ENCODE measurements around the gene PI4KA. TPM values are rescaled to one million over a fixed set of nuclear protein-coding genes. Genes with fewer than 3 reads are reported as not detected.

Gene PI4KA
- polyA plus RNA-seq, 1 donor from 2014 or later, result 42.2 TPM

- no peaks in the 10 kb centered on the region for H4K20me1 ChIP-seq (ENCODE audit: insufficient read depth)
- no peak overlapping the region for H3K9ac ChIP-seq (ENCODE audit: low read length)
- H3K27ac ChIP-seq (ENCODE audit: low read length), result no peak overlapping the region
- no peaks in the 10 kb centered on the region for H3K36me3 ChIP-seq (ENCODE audit: insufficient read depth, low read length)
- no peaks in the 10 kb centered on the region for H3K79me2 ChIP-seq (replicated peaks; ENCODE audit: insufficient read depth, low read length)
- H3F3A ChIP-seq (ENCODE audit: insufficient read depth, low read length, poor library complexity, severe bottlenecking), result no peaks in the 10 kb centered on the region
- TF ChIP-seq POLR2AphosphoS5 (IDR thresholded peaks at IDR 0.05) (no peak), CTCF (IDR thresholded peaks at IDR 0.05; ENCODE audit: poor library complexity, severe bottlenecking) (no peak), SMC3 (conservative IDR thresholded peaks at IDR 0.05; ENCODE audit: poor library complexity) (no peak), REST (IDR thresholded peaks at IDR 0.05; ENCODE audit: borderline replicate concordance) (no peak), EP300 (conservative IDR thresholded peaks at IDR 0.05; ENCODE audit: poor library complexity, severe bottlenecking) (no peak), EZH2 (IDR thresholded peaks at IDR 0.05; ENCODE audit: borderline replicate concordance, insufficient read depth, low read length, poor library complexity, severe bottlenecking) (no peak), MXI1 (conservative IDR thresholded peaks at IDR 0.05; ENCODE audit: poor library complexity, severe bottlenecking) (no peak), TAF1 (IDR thresholded peaks at IDR 0.05; ENCODE audit: low read depth) (no peak), RAD21 (conservative IDR thresholded peaks at IDR 0.05) (no peak)
- no peaks in the 10 kb centered on the region for H3K27me3 ChIP-seq (ENCODE audit: insufficient read depth, low read depth, low read length)
- H2AFZ ChIP-seq (ENCODE audit: low read depth, low read length), result no peak overlapping the region
- no peaks in the 10 kb centered on the region for H3K9me3 ChIP-seq (ENCODE audit: low read length)
- H3K4me2 ChIP-seq (ENCODE audit: low read length), result no peak overlapping the region
- no peaks in the 10 kb centered on the region for H3K9me2 ChIP-seq (ENCODE audit: insufficient read depth, low read length)
- no peak overlapping the region for H3K4me3 ChIP-seq (ENCODE audit: low read length)
Observed at GRCh38 chr22:20672732-20673131, 185.9 kb downstream of the PI4KA start.

GRCh38 chr22:20672082-20672424 lies 186.6 kb downstream of the PI4KA start:
- no peaks in the 10 kb centered on the region for H3K36me3 ChIP-seq (ENCODE audit: insufficient read depth, low read length)
- no peak overlapping the region for H3K4me2 ChIP-seq (ENCODE audit: low read length)
- no peak overlapping the region for H3K9ac ChIP-seq (ENCODE audit: low read length)
- no peaks in the 10 kb centered on the region for H3K79me2 ChIP-seq (replicated peaks; ENCODE audit: insufficient read depth, low read length)
- H2AFZ ChIP-seq (ENCODE audit: low read depth, low read length), result no peak overlapping the region
- no peaks in the 10 kb centered on the region for H3K9me2 ChIP-seq (ENCODE audit: insufficient read depth, low read length)
- H3K27me3 ChIP-seq (ENCODE audit: insufficient read depth, low read depth, low read length), result no peaks in the 10 kb centered on the region
- H3K4me3 ChIP-seq (ENCODE audit: low read length), result no peak overlapping the region
- H3K9me3 ChIP-seq (ENCODE audit: low read length), result no peaks in the 10 kb centered on the region
- no peak overlapping the region for H3K27ac ChIP-seq (ENCODE audit: low read length)
- H4K20me1 ChIP-seq (ENCODE audit: insufficient read depth), result no peaks in the 10 kb centered on the region
- H3F3A ChIP-seq (ENCODE audit: insufficient read depth, low read length, poor library complexity, severe bottlenecking), result no peaks in the 10 kb centered on the region
- no peak for TF ChIP-seq EP300 (conservative IDR thresholded peaks at IDR 0.05; ENCODE audit: poor library complexity, severe bottlenecking)
